Body of pancreas (tissue), 4 donors: Measurements from ENCODE around the gene FAM217A.

Experiments
- POLR2A ChIP-seq, 3 donors: fragments of 450-650 bp; IDR thresholded peaks; one replicate each; pipeline ENCODE4 v1.6.1; 2016; ENCODE audit warnings: antibody characterized with exemption in 3 of 3, mild to moderate bottlenecking in 2 of 3
- TF ChIP-seq, protein P1 (sequence below), 7 experiments: fragments of 450-650 bp in 4 of 7; fragments of 200-600 bp in 3 of 7; sonication (generic) in 3 of 7; IDR thresholded peaks; one replicate each; pipeline ENCODE4 v1.5.1; 2016 to 2019; ENCODE audit warnings: antibody characterized with exemption in 7 of 7

DNA sequence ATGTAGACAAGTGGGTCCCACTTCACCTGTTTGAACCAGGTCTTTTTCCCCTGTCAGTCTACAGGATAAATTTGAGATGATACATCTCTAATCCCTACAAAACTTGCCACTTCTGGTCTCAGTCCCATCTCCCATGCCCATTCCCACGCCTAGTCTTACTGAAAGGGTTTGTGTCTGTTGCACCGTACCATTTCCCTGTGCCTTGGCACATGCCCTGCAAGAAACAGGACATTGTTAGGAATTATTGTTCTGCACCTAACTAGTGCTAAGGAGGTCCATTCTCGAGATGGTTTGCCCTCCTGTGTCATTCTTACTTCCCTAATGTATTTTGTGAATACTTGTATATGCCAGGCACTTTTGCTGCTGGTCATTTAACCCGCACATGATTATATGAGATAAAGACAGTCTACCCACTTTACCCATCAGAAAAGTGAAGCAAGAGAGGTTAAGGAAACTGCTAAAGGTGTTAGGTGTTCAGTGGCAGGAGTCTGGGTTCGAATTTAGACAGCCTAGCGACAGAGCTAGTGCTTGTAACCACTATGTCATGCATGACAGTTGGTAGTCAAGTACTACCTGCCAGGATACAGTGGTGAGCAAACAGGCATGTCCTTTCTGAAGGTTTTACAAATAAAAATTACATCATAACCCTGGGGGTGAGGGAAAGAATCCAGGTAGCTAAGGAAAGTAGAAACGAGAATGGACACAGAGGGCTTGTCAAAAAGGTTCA lies 12.7 kb downstream of the FAM217A start:
- TF ChIP-seq, protein P1, sequence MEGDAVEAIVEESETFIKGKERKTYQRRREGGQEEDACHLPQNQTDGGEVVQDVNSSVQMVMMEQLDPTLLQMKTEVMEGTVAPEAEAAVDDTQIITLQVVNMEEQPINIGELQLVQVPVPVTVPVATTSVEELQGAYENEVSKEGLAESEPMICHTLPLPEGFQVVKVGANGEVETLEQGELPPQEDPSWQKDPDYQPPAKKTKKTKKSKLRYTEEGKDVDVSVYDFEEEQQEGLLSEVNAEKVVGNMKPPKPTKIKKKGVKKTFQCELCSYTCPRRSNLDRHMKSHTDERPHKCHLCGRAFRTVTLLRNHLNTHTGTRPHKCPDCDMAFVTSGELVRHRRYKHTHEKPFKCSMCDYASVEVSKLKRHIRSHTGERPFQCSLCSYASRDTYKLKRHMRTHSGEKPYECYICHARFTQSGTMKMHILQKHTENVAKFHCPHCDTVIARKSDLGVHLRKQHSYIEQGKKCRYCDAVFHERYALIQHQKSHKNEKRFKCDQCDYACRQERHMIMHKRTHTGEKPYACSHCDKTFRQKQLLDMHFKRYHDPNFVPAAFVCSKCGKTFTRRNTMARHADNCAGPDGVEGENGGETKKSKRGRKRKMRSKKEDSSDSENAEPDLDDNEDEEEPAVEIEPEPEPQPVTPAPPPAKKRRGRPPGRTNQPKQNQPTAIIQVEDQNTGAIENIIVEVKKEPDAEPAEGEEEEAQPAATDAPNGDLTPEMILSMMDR (IDR thresholded peaks at IDR 0.05), result no peak
- TF ChIP-seq POLR2A (IDR thresholded peaks at IDR 0.05), result peak in 1 of 3 donors; percentile 9
